ENCODE measurements around the gene CYP24A1. TPM values are rescaled to one million over a fixed set of nuclear protein-coding genes. Genes with fewer than 3 reads are reported as not detected.

Gene CYP24A1
- total and polyA plus RNA-seq, 2 of the 8 experiments (the other 6 are each of a cell fraction or from before 2014, with no cell fraction given) = not detected

GRCh38 chr20:54163402-54163801 is 10.4 kb downstream of the CYP24A1 start (continued):
- no peak for TF ChIP-seq RXRA (IDR thresholded peaks at IDR 0.05; ENCODE audit: insufficient read depth, low read depth, low read length)
- no peak for TF ChIP-seq TAF7 (optimal IDR thresholded peaks at IDR 0.05; ENCODE audit: borderline replicate concordance, low read depth, low read length)
- no peak for TF ChIP-seq TCF12 (IDR thresholded peaks at IDR 0.05; ENCODE audit: low read depth, low read length)
- no peak for TF ChIP-seq TBP (IDR thresholded peaks at IDR 0.05; ENCODE audit: low read depth, low read length)
